Muscle layer of duodenum (tissue), 2 donors: ENCODE results near the gene MYH14.

Experiments used
- H3K27ac ChIP-seq: one replicate; pipeline ENCODE4 v1.7.0; 2013; ENCODE audit warnings: mild to moderate bottlenecking, low read length
- H3K27me3 ChIP-seq: one replicate; pipeline ENCODE4 v1.7.0; 2013; ENCODE audit warnings: low read depth, mild to moderate bottlenecking, control low read depth, low read length
- H3K36me3 ChIP-seq, 2 donors: one replicate each; pipeline ENCODE4 v1.7.0; 2013; ENCODE audit warnings: low read length in 2 of 2, control low read depth in 1 of 2, mild to moderate bottlenecking in 1 of 2; ENCODE audit not compliant: insufficient read depth in 2 of 2, control insufficient read depth in 1 of 2
- H3K4me1 ChIP-seq, 2 donors: one replicate each; pipeline ENCODE4 v1.7.0; 2013; ENCODE audit warnings: low read length in 2 of 2, mild to moderate bottlenecking in 2 of 2, control low read depth in 1 of 2, moderate library complexity in 1 of 2; ENCODE audit not compliant: insufficient read depth in 2 of 2, control insufficient read depth in 1 of 2
- H3K4me3 ChIP-seq, 2 donors: one replicate each; pipeline ENCODE4 v1.7.0; 2013; ENCODE audit warnings: low read length in 2 of 2, low read depth in 1 of 2, mild to moderate bottlenecking in 1 of 2
- H3K9me3 ChIP-seq, 2 donors: one replicate each; pipeline ENCODE4 v1.7.0; 2013; ENCODE audit warnings: low read length in 2 of 2, control low read depth in 1 of 2, mild to moderate bottlenecking in 1 of 2; ENCODE audit not compliant: control insufficient read depth in 1 of 2
- donor health status: healthy.

Gene MYH14

GRCh38 chr19:50293263-50294004 lies 90.0 kb downstream of the MYH14 start:
- H3K4me3 ChIP-seq, result no peak overlapping the region
- peaks cover 0 to 19% of the 10 kb centered on the region in 2 donors for H3K9me3 ChIP-seq
- H3K27ac ChIP-seq, result no peak overlapping the region
- no peaks in the 10 kb centered on the region for H3K4me1 ChIP-seq
- no peaks in the 10 kb centered on the region for H3K27me3 ChIP-seq
- H3K36me3 ChIP-seq, result no peaks in the 10 kb centered on the region

DNA sequence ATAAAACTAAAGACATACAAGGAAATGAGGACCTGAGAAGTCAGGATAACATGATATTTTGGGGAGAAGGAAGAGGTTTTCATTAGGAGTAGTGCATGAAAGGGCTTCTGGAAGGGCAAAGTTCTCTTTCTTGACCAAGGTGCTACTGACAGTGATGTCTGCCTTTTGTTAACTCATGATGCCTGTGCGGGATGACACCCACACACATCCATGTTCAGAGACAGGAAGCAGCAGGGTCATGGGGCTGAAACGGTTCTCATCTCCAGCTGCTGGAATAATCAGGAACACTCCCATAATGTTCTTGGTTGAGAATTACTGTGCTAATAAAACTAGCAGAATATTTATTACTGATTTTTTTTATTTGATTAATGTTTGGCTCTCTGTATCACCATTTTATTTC lies 96.6 kb downstream of the MYH14 start:
- Histone ChIP-seq H3K27ac (no peak overlapping the region), H3K4me3 (no peak overlapping the region), H3K27me3 (no peaks in the 10 kb centered on the region), H3K36me3 (no peaks in the 10 kb centered on the region), H3K9me3 (peaks cover 0 to 7% of the 10 kb centered on the region in 2 donors), H3K4me1 (no peaks in the 10 kb centered on the region)

GRCh38 chr19:50300814-50301606 lies 97.6 kb downstream of the MYH14 start:
- Histone ChIP-seq H3K27me3 (no peaks in the 10 kb centered on the region), H3K9me3 (peaks cover 0 to 7% of the 10 kb centered on the region in 2 donors), H3K4me3 (no peak overlapping the region), H3K27ac (no peak overlapping the region), H3K4me1 (no peaks in the 10 kb centered on the region), H3K36me3 (no peaks in the 10 kb centered on the region)

DNA sequence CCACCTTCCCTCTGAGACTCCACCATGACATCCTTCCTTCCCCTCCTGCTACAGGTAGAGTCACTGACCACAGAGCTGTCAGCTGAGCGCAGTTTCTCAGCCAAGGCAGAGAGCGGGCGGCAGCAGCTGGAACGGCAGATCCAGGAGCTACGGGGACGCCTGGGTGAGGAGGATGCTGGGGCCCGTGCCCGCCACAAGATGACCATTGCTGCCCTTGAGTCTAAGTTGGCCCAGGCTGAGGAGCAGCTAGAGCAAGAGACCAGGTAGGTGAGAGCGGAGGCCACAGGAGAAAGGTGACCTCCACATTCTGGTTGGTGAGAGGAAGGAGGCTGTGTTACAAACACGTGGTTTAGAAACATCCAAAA lies 98.2 kb downstream of the MYH14 start:
- H3K36me3 ChIP-seq, result no peaks in the 10 kb centered on the region
- H3K9me3 ChIP-seq, result peaks cover 0 to 7% of the 10 kb centered on the region in 2 donors
- no peak overlapping the region for H3K4me3 ChIP-seq
- H3K27me3 ChIP-seq, result no peaks in the 10 kb centered on the region
- no peaks in the 10 kb centered on the region for H3K4me1 ChIP-seq
- H3K27ac ChIP-seq, result no peak overlapping the region

DNA sequence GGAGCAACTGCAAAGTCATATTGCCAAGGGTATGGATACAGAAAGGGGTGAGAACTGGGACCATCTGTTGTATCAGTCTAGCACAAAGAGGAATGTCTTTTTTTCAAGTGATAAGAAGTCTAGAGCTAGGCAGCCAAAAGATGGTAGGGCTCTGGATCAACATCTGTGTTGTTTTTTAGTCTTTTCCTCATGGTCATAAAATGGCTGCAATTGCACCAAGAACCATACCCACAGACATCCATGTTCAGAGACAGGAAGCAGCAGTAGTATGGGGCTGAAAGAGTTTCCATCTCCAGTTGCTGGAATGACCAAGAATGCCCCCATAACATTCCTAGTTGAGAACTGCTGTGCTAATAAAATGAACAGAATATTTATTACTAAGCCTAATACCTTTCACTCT lies 100.1 kb downstream of the MYH14 start:
- Histone ChIP-seq H3K9me3 (peaks cover 7 to 17% of the 10 kb centered on the region in 2 donors), H3K36me3 (no peaks in the 10 kb centered on the region), H3K4me1 (no peaks in the 10 kb centered on the region), H3K27me3 (no peaks in the 10 kb centered on the region), H3K27ac (no peak overlapping the region), H3K4me3 (no peak overlapping the region)

GRCh38 chr19:50308991-50309390 lies 105.6 kb downstream of the MYH14 start:
- Histone ChIP-seq H3K27me3 (peaks cover 7% of the 10 kb centered on the region), H3K4me3 (no peak overlapping the region), H3K36me3 (no peaks in the 10 kb centered on the region)

DNA sequence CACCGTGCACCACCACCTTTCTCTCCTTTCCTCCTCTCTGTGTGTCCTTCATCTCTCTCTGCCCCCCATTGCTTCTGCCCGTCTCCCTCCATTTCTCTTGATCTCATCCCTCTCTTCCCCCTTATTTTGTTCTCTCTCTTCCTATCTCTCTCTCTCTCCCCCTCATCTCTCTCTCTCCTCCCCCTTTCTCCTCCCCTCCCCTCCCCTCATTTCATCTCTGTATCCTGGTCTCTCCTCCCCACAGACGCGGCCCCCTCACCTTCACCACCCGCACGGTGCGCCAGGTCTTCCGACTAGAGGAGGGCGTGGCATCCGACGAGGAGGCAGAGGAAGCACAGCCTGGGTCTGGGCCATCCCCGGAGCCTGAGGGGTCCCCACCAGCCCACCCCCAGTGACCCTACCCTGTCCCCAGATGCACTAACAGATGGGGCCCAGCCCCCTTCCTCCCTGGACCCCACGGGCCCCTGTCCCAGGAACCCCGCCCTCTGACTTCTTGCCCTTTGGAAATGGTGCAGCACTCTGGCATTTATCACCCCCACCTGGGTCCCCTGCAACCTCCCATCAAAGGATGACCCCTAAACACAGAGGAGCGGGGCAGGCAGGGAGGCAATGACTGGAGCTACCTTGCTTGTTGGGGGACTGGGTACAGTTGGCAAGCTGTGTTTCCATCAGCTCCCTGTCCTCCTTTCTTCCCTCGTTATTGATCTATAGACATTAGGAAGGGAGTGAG lies 106.1 kb downstream of the MYH14 start:
- Histone ChIP-seq H3K27me3 (peaks cover 7% of the 10 kb centered on the region), H3K4me3 (no peak overlapping the region), H3K4me1 (no peaks in the 10 kb centered on the region), H3K27ac (no peak overlapping the region), H3K36me3 (no peaks in the 10 kb centered on the region), H3K9me3 (peaks cover 0 to 17% of the 10 kb centered on the region in 2 donors)

More at GRCh38 chr19:50308991-50309390, 105.6 kb downstream of the MYH14 start:
- no peak overlapping the region for H3K27ac ChIP-seq
- peaks cover 0 to 17% of the 10 kb centered on the region in 2 donors for H3K9me3 ChIP-seq
- no peaks in the 10 kb centered on the region for H3K4me1 ChIP-seq

- Histone ChIP-seq H3K36me3 (no peaks in the 10 kb centered on the region), H3K4me3 (no peak overlapping the region), H3K27ac (no peak overlapping the region), H3K4me1 (no peaks in the 10 kb centered on the region), H3K27me3 (peaks cover 13% of the 10 kb centered on the region), H3K9me3 (peaks cover 0 to 17% of the 10 kb centered on the region in 2 donors)
These were observed 107.5 kb downstream of the MYH14 start for GRCh38 chr19:50310759-50311465.

DNA sequence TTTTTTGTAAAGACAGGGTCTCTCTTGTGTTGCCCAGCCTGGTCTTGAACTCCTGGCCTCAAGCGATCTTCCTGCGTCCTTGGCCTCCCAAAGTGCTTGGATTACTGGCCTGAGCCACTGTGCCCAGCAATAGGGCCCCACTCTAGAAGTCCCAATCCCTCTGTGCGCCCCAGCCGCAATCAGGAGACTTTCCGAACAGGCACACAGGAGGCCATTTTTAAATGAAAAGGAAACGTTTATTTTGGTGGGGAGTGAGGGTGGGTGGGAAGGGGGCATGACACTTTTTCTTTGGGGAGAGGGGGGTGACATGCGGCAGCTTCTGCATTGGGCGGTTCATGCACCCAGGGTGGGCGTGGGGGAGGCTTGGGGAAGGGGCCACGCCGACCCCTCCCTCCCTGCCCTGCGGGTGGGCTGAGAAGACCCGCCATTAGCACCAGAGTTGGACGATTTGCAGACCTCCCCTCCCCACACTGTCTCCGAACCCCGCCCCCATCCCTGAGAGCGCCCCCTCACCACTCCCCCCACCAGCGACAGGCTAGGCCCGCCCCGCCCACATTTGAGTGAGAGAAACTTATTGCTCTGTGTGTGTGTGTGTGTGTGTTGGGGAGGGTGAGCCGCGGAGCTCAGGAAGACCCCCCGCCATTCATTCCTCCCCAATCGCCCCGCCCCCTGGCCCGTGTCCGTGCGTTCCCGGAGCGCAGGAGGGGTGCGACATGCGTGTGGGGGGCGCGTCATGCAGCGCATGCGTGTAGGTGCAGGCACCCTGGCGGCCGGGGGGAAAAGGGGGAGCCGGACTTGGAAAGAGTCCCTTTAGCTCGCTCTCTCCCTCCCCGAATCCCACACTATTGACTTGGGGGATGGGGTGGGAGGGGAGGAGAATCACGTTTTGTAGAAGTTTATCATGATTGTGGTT lies 108.6 kb downstream of the MYH14 start:
- H3K36me3 ChIP-seq, result no peaks in the 10 kb centered on the region
- no peak overlapping the region for H3K27ac ChIP-seq
- no peaks in the 10 kb centered on the region for H3K4me1 ChIP-seq
- no peak overlapping the region for H3K4me3 ChIP-seq
- H3K27me3 ChIP-seq, result peaks cover 15% of the 10 kb centered on the region
- peaks cover 0 to 15% of the 10 kb centered on the region in 2 donors for H3K9me3 ChIP-seq
